DND-41 (cell line): Measurements from ENCODE around the gene ATAD3C.

Experiments
- ATAC-seq: fragments of 200-7000 bp; cut with Tn5 transposase; 3 replicates; pipeline ENCODE4 v1.9.1; 2021; ENCODE audit warnings: low read depth; ENCODE audit not compliant: insufficient read depth
- DNase-seq: peaks from one replicate; pipeline ENCODE4 v3.0.0-alpha.2; 2020
- H2AFZ ChIP-seq: 2 replicates; pipeline ENCODE4 v1.6.0; 2012; ENCODE audit warnings: low read depth, low read length
- H3K27ac ChIP-seq: 2 replicates; pipeline ENCODE4 v1.5.1; 2012; ENCODE audit warnings: low read length, inconsistent platforms
- H3K27me3 ChIP-seq: fragments of 200-600 bp; sonication (generic); 2 replicates; pipeline ENCODE4 v1.6.0; 2012; ENCODE audit warnings: low read length, mild to moderate bottlenecking, inconsistent platforms; ENCODE audit not compliant: insufficient read depth, poor library complexity
- H3K36me3 ChIP-seq: 2 replicates; pipeline ENCODE4 v1.5.1; 2012; ENCODE audit warnings: low read length, inconsistent platforms; ENCODE audit not compliant: insufficient read depth
- H3K4me1 ChIP-seq: 2 replicates; pipeline ENCODE4 v1.5.1; 2012; ENCODE audit warnings: mild to moderate bottlenecking, low read length; ENCODE audit not compliant: insufficient read depth
- H3K4me2 ChIP-seq: 2 replicates; pipeline ENCODE4 v1.6.0; 2012; ENCODE audit warnings: mild to moderate bottlenecking, moderate library complexity, low read length, inconsistent platforms; ENCODE audit not compliant: insufficient read depth
- H3K4me3 ChIP-seq, 2 experiments: fragments of 200-600 bp in 1 of 2; shearing (Covaris generic) in 1 of 2; 2 replicates each; pipeline ENCODE4 v1.5.1; 2012 to 2016; ENCODE audit warnings: inconsistent platforms in 2 of 2, low read length in 2 of 2, mild to moderate bottlenecking in 2 of 2, low read depth in 1 of 2, moderate library complexity in 1 of 2
- H3K79me2 ChIP-seq: 2 replicates; pipeline ENCODE4 v1.6.0; 2012; ENCODE audit warnings: low read length, inconsistent platforms; ENCODE audit not compliant: insufficient read depth
- H3K9ac ChIP-seq: 2 replicates; pipeline ENCODE4 v1.6.0; 2012; ENCODE audit warnings: low read depth, mild to moderate bottlenecking, inconsistent platforms, low read length, moderate library complexity
- H3K9me3 ChIP-seq: 2 replicates; pipeline ENCODE4 v1.5.1; 2012; ENCODE audit warnings: low read length, moderate library complexity, mild to moderate bottlenecking, inconsistent platforms; ENCODE audit not compliant: insufficient read depth, severe bottlenecking
- H4K20me1 ChIP-seq: 2 replicates; pipeline ENCODE4 v1.6.0; 2012; ENCODE audit warnings: low read length; ENCODE audit not compliant: insufficient read depth
- EZH2 ChIP-seq: IDR thresholded peaks from 3 replicates; pipeline ENCODE4 v1.6.1; 2012; ENCODE audit warnings: borderline replicate concordance, low read depth, mild to moderate bottlenecking, moderate library complexity, low read length, inconsistent platforms; ENCODE audit not compliant: severe bottlenecking
- TF ChIP-seq, protein P1 (sequence below): IDR thresholded peaks from 2 replicates; pipeline ENCODE4 v1.5.1; 2012; ENCODE audit warnings: borderline replicate concordance, low read length, moderate library complexity, mild to moderate bottlenecking; ENCODE audit not compliant: poor library complexity, severe bottlenecking; ENCODE audit errors: extremely low read depth

The ATAD3C gene

GRCh38 chr1:1433804-1434130, 15.7 kb upstream of the ATAD3C start:
- Histone ChIP-seq H4K20me1 (no peaks in the 10 kb centered on the region), H3K27ac (no peak overlapping the region), H3K4me1 (no peaks in the 10 kb centered on the region), H3K79me2 (no peaks in the 10 kb centered on the region), H3K27me3 (no peaks in the 10 kb centered on the region), H3K9me3 (no peaks in the 10 kb centered on the region), H3K4me3 (no peak overlapping the region), H3K9ac (no peak overlapping the region), H2AFZ (no peak overlapping the region), H3K36me3 (no peaks in the 10 kb centered on the region), H3K4me2 (no peak overlapping the region)
- TF ChIP-seq EZH2 = no peak
- TF ChIP-seq, protein P1, sequence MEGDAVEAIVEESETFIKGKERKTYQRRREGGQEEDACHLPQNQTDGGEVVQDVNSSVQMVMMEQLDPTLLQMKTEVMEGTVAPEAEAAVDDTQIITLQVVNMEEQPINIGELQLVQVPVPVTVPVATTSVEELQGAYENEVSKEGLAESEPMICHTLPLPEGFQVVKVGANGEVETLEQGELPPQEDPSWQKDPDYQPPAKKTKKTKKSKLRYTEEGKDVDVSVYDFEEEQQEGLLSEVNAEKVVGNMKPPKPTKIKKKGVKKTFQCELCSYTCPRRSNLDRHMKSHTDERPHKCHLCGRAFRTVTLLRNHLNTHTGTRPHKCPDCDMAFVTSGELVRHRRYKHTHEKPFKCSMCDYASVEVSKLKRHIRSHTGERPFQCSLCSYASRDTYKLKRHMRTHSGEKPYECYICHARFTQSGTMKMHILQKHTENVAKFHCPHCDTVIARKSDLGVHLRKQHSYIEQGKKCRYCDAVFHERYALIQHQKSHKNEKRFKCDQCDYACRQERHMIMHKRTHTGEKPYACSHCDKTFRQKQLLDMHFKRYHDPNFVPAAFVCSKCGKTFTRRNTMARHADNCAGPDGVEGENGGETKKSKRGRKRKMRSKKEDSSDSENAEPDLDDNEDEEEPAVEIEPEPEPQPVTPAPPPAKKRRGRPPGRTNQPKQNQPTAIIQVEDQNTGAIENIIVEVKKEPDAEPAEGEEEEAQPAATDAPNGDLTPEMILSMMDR = no peak
- ATAC-seq (no peak), DNase-seq (no peak)

- H3K9ac ChIP-seq = no peak overlapping the region
- H3K27me3 ChIP-seq = no peaks in the 10 kb centered on the region
- no peak overlapping the region for H2AFZ ChIP-seq
- no peaks in the 10 kb centered on the region for H4K20me1 ChIP-seq
- no peak overlapping the region for H3K27ac ChIP-seq
- H3K9me3 ChIP-seq = no peaks in the 10 kb centered on the region
- no peaks in the 10 kb centered on the region for H3K36me3 ChIP-seq
- H3K4me3 ChIP-seq = no peak overlapping the region
- no peaks in the 10 kb centered on the region for H3K4me1 ChIP-seq
- no peaks in the 10 kb centered on the region for H3K79me2 ChIP-seq
- TF ChIP-seq, protein P1 = no peak
- no peak for TF ChIP-seq EZH2
- DNase-seq = no peak
- ATAC-seq = no peak
- H3K4me2 ChIP-seq = no peak overlapping the region
Measured at GRCh38 chr1:1434131-1434823, 15.2 kb upstream of the ATAD3C start.

DNA sequence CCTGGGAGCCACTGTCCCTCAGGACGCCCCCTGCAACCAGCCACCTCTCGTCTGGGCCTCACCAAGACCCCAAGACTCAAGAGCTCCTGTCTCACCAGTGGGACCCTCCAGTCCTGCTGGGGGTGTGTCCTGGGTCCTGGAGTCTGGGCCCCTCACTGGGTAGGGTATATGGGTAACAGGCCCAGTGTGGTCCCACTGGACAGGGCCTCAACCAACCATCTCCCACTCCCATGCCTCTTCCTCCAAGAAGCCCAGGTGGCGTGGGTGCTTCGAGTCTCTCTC, 14.7 kb upstream of the ATAD3C start:
- Histone ChIP-seq H3K4me3 (no peak overlapping the region), H3K9ac (no peak overlapping the region)

More for the DNA sequence above, 14.7 kb upstream of the ATAD3C start:
- Histone ChIP-seq H4K20me1 (no peaks in the 10 kb centered on the region), H3K4me1 (no peaks in the 10 kb centered on the region), H3K27me3 (no peaks in the 10 kb centered on the region), H3K4me2 (no peak overlapping the region), H3K79me2 (no peaks in the 10 kb centered on the region), H3K9me3 (no peaks in the 10 kb centered on the region), H3K36me3 (no peaks in the 10 kb centered on the region), H2AFZ (no peak overlapping the region), H3K27ac (no peak overlapping the region)
- ATAC-seq (no peak), DNase-seq (no peak)
- TF ChIP-seq EZH2 = no peak
- TF ChIP-seq, protein P1 = no peak
